Measurements from ENCODE around the gene LSG1.
"Not testable (repeated sequence)": the region's sequence is repeated elsewhere in the genome, so short reads cannot be mapped to it uniquely, and the experiment has no call there.

Gene LSG1

GRCh38 chr3:194606163-194606562, 65.8 kb downstream of the LSG1 start:
- TF ChIP-seq, protein P1, sequence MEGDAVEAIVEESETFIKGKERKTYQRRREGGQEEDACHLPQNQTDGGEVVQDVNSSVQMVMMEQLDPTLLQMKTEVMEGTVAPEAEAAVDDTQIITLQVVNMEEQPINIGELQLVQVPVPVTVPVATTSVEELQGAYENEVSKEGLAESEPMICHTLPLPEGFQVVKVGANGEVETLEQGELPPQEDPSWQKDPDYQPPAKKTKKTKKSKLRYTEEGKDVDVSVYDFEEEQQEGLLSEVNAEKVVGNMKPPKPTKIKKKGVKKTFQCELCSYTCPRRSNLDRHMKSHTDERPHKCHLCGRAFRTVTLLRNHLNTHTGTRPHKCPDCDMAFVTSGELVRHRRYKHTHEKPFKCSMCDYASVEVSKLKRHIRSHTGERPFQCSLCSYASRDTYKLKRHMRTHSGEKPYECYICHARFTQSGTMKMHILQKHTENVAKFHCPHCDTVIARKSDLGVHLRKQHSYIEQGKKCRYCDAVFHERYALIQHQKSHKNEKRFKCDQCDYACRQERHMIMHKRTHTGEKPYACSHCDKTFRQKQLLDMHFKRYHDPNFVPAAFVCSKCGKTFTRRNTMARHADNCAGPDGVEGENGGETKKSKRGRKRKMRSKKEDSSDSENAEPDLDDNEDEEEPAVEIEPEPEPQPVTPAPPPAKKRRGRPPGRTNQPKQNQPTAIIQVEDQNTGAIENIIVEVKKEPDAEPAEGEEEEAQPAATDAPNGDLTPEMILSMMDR (IDR thresholded peaks at IDR 0.05; ENCODE audit: low read depth, low read length, poor library complexity, severe bottlenecking), result no peak

GRCh38 chr3:194605314-194605713, 66.7 kb downstream of the LSG1 start:
- H3F3A ChIP-seq (ENCODE audit: control insufficient read depth, insufficient read depth); H3K9me3 ChIP-seq (ENCODE audit: control insufficient read depth, insufficient read depth, low read length); H3K27me3 ChIP-seq (ENCODE audit: control insufficient read depth, low read length); H3K79me2 ChIP-seq (ENCODE audit: control insufficient read depth, low read length); H3K9me2 ChIP-seq (replicated peaks; ENCODE audit: control insufficient read depth, low read length); H4K20me1 ChIP-seq (ENCODE audit: control insufficient read depth, insufficient read depth, low read depth, low read length); H3K36me3 ChIP-seq (ENCODE audit: control insufficient read depth, low read length); H3K4me2 ChIP-seq (ENCODE audit: low read length); H3K27ac ChIP-seq (ENCODE audit: low read depth, low read length); H3K4me1 ChIP-seq (ENCODE audit: control insufficient read depth, low read length); H3K4me3 ChIP-seq (ENCODE audit: low read length): not testable (repeated sequence)

More at GRCh38 chr3:194606163-194606562, 65.8 kb downstream of the LSG1 start:
- no peak overlapping the region for H3K4me3 ChIP-seq (ENCODE audit: low read length)
- no peaks in the 10 kb centered on the region for H3F3A ChIP-seq (ENCODE audit: control insufficient read depth, insufficient read depth)
- no peaks in the 10 kb centered on the region for H4K20me1 ChIP-seq (ENCODE audit: control insufficient read depth, insufficient read depth, low read depth, low read length)
- no peaks in the 10 kb centered on the region for H3K79me2 ChIP-seq (ENCODE audit: control insufficient read depth, low read length)
- H3K9me2 ChIP-seq (replicated peaks; ENCODE audit: control insufficient read depth, low read length), result no peaks in the 10 kb centered on the region
- H3K4me2 ChIP-seq (ENCODE audit: low read length), result no peak overlapping the region
- no peaks in the 10 kb centered on the region for H3K9me3 ChIP-seq (ENCODE audit: control insufficient read depth, insufficient read depth, low read length)
- H3K27ac ChIP-seq (ENCODE audit: low read depth, low read length), result no peak overlapping the region
- no peaks in the 10 kb centered on the region for H3K4me1 ChIP-seq (ENCODE audit: control insufficient read depth, low read length)
- no peaks in the 10 kb centered on the region for H3K36me3 ChIP-seq (ENCODE audit: control insufficient read depth, low read length)
- no peaks in the 10 kb centered on the region for H3K27me3 ChIP-seq (ENCODE audit: control insufficient read depth, low read length)

DNA sequence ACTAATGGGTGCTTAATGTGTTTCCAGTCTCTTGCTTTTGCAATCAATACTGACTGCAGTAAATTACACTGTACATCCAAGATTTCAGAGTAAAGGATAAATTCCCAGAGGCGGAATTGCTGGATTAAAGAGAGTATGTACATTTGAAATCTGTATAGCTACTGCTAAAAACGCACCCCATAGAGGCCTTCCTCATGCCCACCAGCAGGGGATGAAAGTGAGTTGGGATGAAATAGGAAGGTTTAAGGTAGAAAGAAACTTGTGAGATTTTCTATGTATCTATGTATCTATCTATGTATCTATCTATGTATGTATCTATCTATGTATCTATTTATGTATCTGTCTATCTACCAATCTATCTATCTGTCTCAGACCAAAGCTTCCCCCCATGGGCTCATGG, 67.2 kb downstream of the LSG1 start:
- no peaks in the 10 kb centered on the region for H4K20me1 ChIP-seq (ENCODE audit: control insufficient read depth, insufficient read depth, low read depth, low read length)

GRCh38 chr3:194604126-194604525, 67.9 kb downstream of the LSG1 start:
- no peaks in the 10 kb centered on the region for H3K4me1 ChIP-seq (ENCODE audit: control insufficient read depth, low read length)
- no peak overlapping the region for H3K4me3 ChIP-seq (ENCODE audit: low read length)
- H3K27ac ChIP-seq (ENCODE audit: low read depth, low read length), result no peak overlapping the region

More for the DNA sequence above, 67.2 kb downstream of the LSG1 start:
- no peak for TF ChIP-seq EZH2phosphoT487 (IDR thresholded peaks at IDR 0.05; ENCODE audit: borderline replicate concordance, low read length)
- TF ChIP-seq, protein P1 (IDR thresholded peaks at IDR 0.05; ENCODE audit: low read depth, low read length, poor library complexity, severe bottlenecking), result peak; percentile 25
- H3K27ac ChIP-seq (ENCODE audit: low read depth, low read length), result no peak overlapping the region
- H3K9me2 ChIP-seq (replicated peaks; ENCODE audit: control insufficient read depth, low read length), result no peaks in the 10 kb centered on the region
- H3K79me2 ChIP-seq (ENCODE audit: control insufficient read depth, low read length), result no peaks in the 10 kb centered on the region
- no peaks in the 10 kb centered on the region for H3F3A ChIP-seq (ENCODE audit: control insufficient read depth, insufficient read depth)
- H3K4me1 ChIP-seq (ENCODE audit: control insufficient read depth, low read length), result no peaks in the 10 kb centered on the region
- no peaks in the 10 kb centered on the region for H3K27me3 ChIP-seq (ENCODE audit: control insufficient read depth, low read length)
- H3K9me3 ChIP-seq (ENCODE audit: control insufficient read depth, insufficient read depth, low read length), result no peaks in the 10 kb centered on the region
- H3K4me3 ChIP-seq (ENCODE audit: low read length), result no peak overlapping the region
- H3K4me2 ChIP-seq (ENCODE audit: low read length), result no peak overlapping the region
- no peaks in the 10 kb centered on the region for H3K36me3 ChIP-seq (ENCODE audit: control insufficient read depth, low read length)

More at GRCh38 chr3:194604126-194604525, 67.9 kb downstream of the LSG1 start:
- TF ChIP-seq, protein P1 (IDR thresholded peaks at IDR 0.05; ENCODE audit: low read depth, low read length, poor library complexity, severe bottlenecking), result no peak
- TF ChIP-seq EZH2phosphoT487 (IDR thresholded peaks at IDR 0.05; ENCODE audit: borderline replicate concordance, low read length), result no peak
- Histone ChIP-seq H4K20me1 (ENCODE audit: control insufficient read depth, insufficient read depth, low read depth, low read length) (no peaks in the 10 kb centered on the region), H3F3A (ENCODE audit: control insufficient read depth, insufficient read depth) (no peaks in the 10 kb centered on the region), H3K79me2 (ENCODE audit: control insufficient read depth, low read length) (no peaks in the 10 kb centered on the region), H3K36me3 (ENCODE audit: control insufficient read depth, low read length) (no peaks in the 10 kb centered on the region), H3K4me2 (ENCODE audit: low read length) (no peak overlapping the region), H3K9me2 (replicated peaks; ENCODE audit: control insufficient read depth, low read length) (no peaks in the 10 kb centered on the region), H3K9me3 (ENCODE audit: control insufficient read depth, insufficient read depth, low read length) (no peaks in the 10 kb centered on the region), H3K27me3 (ENCODE audit: control insufficient read depth, low read length) (no peaks in the 10 kb centered on the region)

All from DOHH2 (cell line).